HEK293 (cell line): ENCODE data around the gene HIPK4.
A peak's percentile ranks its signal among the peaks of the same experiment; 100 is the strongest.

Experiments
- CTCF ChIP-seq: fragments of 450-650 bp; formaldehyde crosslinking; IDR thresholded peaks from 2 replicates; pipeline ENCODE4 v1.5.1; 2016; ENCODE audit warnings: missing biosample characterization, missing genetic modification characterization
- YY1 ChIP-seq: fragments of 450-650 bp; formaldehyde crosslinking; IDR thresholded peaks from 2 replicates; pipeline ENCODE4 v1.5.1; 2018; ENCODE audit warnings: missing biosample characterization, missing genetic modification characterization
- ZFP3 ChIP-seq: fragments of 450-650 bp; formaldehyde crosslinking; IDR thresholded peaks from 2 replicates; pipeline ENCODE4 v1.5.1; 2016; ENCODE audit warnings: low read depth, missing biosample characterization, missing genetic modification characterization
- ZNF132 ChIP-seq: fragments of 450-650 bp; formaldehyde crosslinking; IDR thresholded peaks from 2 replicates; pipeline ENCODE4 v1.5.1; 2017; ENCODE audit warnings: missing biosample characterization, missing genetic modification characterization, borderline replicate concordance
- ZNF138 ChIP-seq: fragments of 450-650 bp; formaldehyde crosslinking; IDR thresholded peaks from 2 replicates; pipeline ENCODE4 v1.5.1; 2016; ENCODE audit warnings: missing biosample characterization, missing genetic modification characterization, borderline replicate concordance
- ZNF140 ChIP-seq: fragments of 450-650 bp; formaldehyde crosslinking; IDR thresholded peaks from 2 replicates; pipeline ENCODE4 v1.5.1; 2016; ENCODE audit warnings: missing biosample characterization, missing genetic modification characterization
- ZNF169 ChIP-seq: fragments of 450-650 bp; formaldehyde crosslinking; IDR thresholded peaks from 2 replicates; pipeline ENCODE4 v1.5.1; 2016; ENCODE audit warnings: missing biosample characterization, missing genetic modification characterization
- ZNF677 ChIP-seq: fragments of 450-650 bp; IDR thresholded peaks from 2 replicates; pipeline ENCODE4 v1.5.0; 2018; ENCODE audit warnings: missing biosample characterization, mild to moderate bottlenecking, missing genetic modification characterization, moderate library complexity
- ZNF776 ChIP-seq: fragments of 450-650 bp; formaldehyde crosslinking; IDR thresholded peaks from 2 replicates; pipeline ENCODE4 v1.5.0; 2017; ENCODE audit warnings: missing biosample characterization, missing genetic modification characterization, borderline replicate concordance
- ZSCAN30 ChIP-seq: fragments of 450-650 bp; IDR thresholded peaks from 2 replicates; pipeline ENCODE4 v1.5.1; 2018; ENCODE audit warnings: missing biosample characterization, mild to moderate bottlenecking, missing genetic modification characterization, moderate library complexity

DNA sequence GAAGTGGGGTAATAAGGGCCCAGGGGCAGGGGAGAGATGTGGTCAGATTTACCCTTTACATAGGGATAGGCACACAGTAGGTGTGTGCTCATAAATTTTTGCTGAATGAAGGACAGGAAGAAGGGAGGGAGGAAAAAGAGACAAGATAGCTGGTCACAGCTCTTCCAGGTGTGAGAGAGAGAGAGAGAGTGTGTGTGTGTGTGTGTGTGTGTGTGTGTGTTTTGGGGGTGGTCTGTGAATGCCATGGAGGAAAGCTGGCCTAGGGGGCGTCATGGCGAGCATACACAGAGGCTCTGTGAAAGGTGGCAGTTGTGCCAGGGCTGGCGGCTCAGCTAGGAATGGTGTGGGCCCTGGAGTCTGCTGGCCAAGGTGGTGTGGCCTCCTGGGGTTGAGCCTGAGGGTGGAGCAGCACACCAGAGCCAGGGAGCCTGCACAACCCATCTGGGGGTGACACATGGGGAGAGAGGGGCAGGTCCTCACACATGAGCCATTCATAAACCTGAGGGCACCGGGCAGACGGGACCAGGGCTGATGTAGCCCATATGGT, 29.2 kb upstream of the HIPK4 start:
- no peak for TF ChIP-seq YY1 (tag by site-specific recombination)
- TF ChIP-seq ZNF776 (tag by site-specific recombination): no peak
- no peak for TF ChIP-seq ZSCAN30
- TF ChIP-seq ZNF132 (tag by site-specific recombination): no peak
- TF ChIP-seq ZNF169 (tag by site-specific recombination): 0 out of 2 replicates have a peak, but pooled peaks have one; percentile 66
- peak; percentile 61 for TF ChIP-seq CTCF
- no peak for TF ChIP-seq ZNF138 (tag by site-specific recombination)
- TF ChIP-seq ZNF677 (tag by site-specific recombination): no peak
- TF ChIP-seq ZFP3: no peak
- TF ChIP-seq ZNF140 (tag by site-specific recombination): no peak
